K562 (cell line): ENCODE measurements around the gene EFNB3. TPM values are rescaled to one million over a fixed set of nuclear protein-coding genes. Genes with fewer than 3 reads are reported as not detected.

Experiments used
- ATAC-seq: fragments of 200-7000 bp; cut with Tn5 transposase; 3 replicates; pipeline ENCODE4 v1.9.1; 2020; ENCODE audit warnings: moderate library complexity
- BruUV-seq: library from RNA; stranded (reverse); fragments of 400-500 nt; replicated peaks from 2 replicates; lab custom pipeline; 2021; lab: Mats Ljungman, UMichigan
- CTCF ChIA-PET: fragments of 300-600 bp; formaldehyde crosslinking; extraction: SDS; loops from one replicate; lab custom pipeline; 2021; ENCODE audit warnings: low intra/inter-chr PET ratio; lab: Yijun Ruan, JAX
- POLR2A ChIA-PET: fragments of 300-600, 350-650 bp; sonication (Branson Sonifier 250); formaldehyde crosslinking; extraction: SDS; loops from one replicate; lab custom pipeline; 2021; ENCODE audit warnings: antibody characterized with exemption, inconsistent platforms; lab: Yijun Ruan, JAX
- DNase-seq, 4 experiments: peaks; one replicate each; pipeline versions ENCODE4 v3.0.0 to v3.0.0-alpha.2; 2011 to 2018; ENCODE audit warnings: low spot score in 3 of 4, mixed read lengths in 3 of 4; ENCODE audit errors: extremely low read depth in 1 of 4
- FAIRE-seq: peaks from 2 replicates; lab custom pipeline; 2011; peaks lifted over from hg19 to GRCh38; lab: Jason Lieb, UNC
- H2AFZ ChIP-seq: 2 replicates; pipeline ENCODE4 v1.6.0; 2011; ENCODE audit warnings: low read depth, low read length, control low read depth, inconsistent platforms
- H3K27ac ChIP-seq: fragments of 200-600 bp; 3 replicates; pipeline ENCODE4 v1.8.0; 2011; ENCODE audit warnings: low read depth, mild to moderate bottlenecking, control low read depth, inconsistent platforms, low read length, moderate library complexity, mixed read lengths; ENCODE audit errors: extremely low read depth
- H3K27me3 ChIP-seq, 2 experiments: fragments of 300-600 bp in 1 of 2; 2 replicates in 1 of 2; 3 replicates in 1 of 2; pipeline versions ENCODE4 v1.6.0 to v1.8.0; 2011; ENCODE audit warnings: inconsistent platforms in 2 of 2, low read length in 2 of 2, mild to moderate bottlenecking in 1 of 2, mixed read lengths in 1 of 2, moderate library complexity in 1 of 2; ENCODE audit not compliant: control insufficient read depth in 2 of 2, insufficient read depth in 2 of 2
- H3K36me3 ChIP-seq: fragments of 300-600 bp; 3 replicates; pipeline ENCODE4 v1.8.0; 2011; ENCODE audit warnings: mild to moderate bottlenecking, low read length, inconsistent platforms; ENCODE audit not compliant: control insufficient read depth, insufficient read depth
- H3K4me1 ChIP-seq, 2 experiments: fragments of 200-600 bp in 1 of 2; replicated peaks in 1 of 2; 2 replicates in 1 of 2; 3 replicates in 1 of 2; pipeline versions ENCODE4 v1.5.1 to v1.8.0; 2011; ENCODE audit warnings: inconsistent platforms in 2 of 2, low read length in 2 of 2, mild to moderate bottlenecking in 1 of 2, mixed read lengths in 1 of 2, moderate library complexity in 1 of 2; ENCODE audit not compliant: control insufficient read depth in 2 of 2, insufficient read depth in 2 of 2
- H3K4me2 ChIP-seq: 2 replicates; pipeline ENCODE4 v1.6.1; 2011; ENCODE audit warnings: low read length, control low read depth, inconsistent platforms, mixed read lengths; ENCODE audit not compliant: insufficient read depth
- H3K4me3 ChIP-seq: fragments of 200-600 bp; sonication (generic), shearing (Covaris generic); 2 replicates; pipeline ENCODE4 v1.5.1; 2016; ENCODE audit warnings: control low read depth, inconsistent platforms
- H3K79me2 ChIP-seq: fragments of 200-600 bp; 3 replicates; pipeline ENCODE4 v1.8.0; 2011; ENCODE audit warnings: low read length, inconsistent platforms; ENCODE audit not compliant: control insufficient read depth, insufficient read depth
- H3K9ac ChIP-seq, 2 experiments: 2 replicates each; pipeline versions ENCODE4 v1.6.0 to v1.6.1; 2011; ENCODE audit warnings: low read depth in 2 of 2, low read length in 2 of 2, control low read depth in 1 of 2, inconsistent platforms in 1 of 2, mild to moderate bottlenecking in 1 of 2, mixed read lengths in 1 of 2; ENCODE audit not compliant: insufficient read depth in 1 of 2
- H3K9me1 ChIP-seq: one replicate; pipeline ENCODE4 v1.6.0; 2011; ENCODE audit warnings: inconsistent platforms, mild to moderate bottlenecking, low read length, moderate library complexity; ENCODE audit not compliant: control insufficient read depth, insufficient read depth
- H3K9me3 ChIP-seq: replicated peaks from 2 replicates; pipeline ENCODE4 v1.5.1; 2011; ENCODE audit warnings: low read depth, low read length, inconsistent platforms; ENCODE audit not compliant: control insufficient read depth, insufficient read depth
- H4K20me1 ChIP-seq: replicated peaks from 2 replicates; pipeline ENCODE4 v1.6.1; 2011; ENCODE audit warnings: low read length, inconsistent platforms, mixed read lengths; ENCODE audit not compliant: control insufficient read depth, insufficient read depth
- BRF2 ChIP-seq: IDR thresholded peaks from 3 replicates; pipeline ENCODE4 v1.6.1; 2011; ENCODE audit warnings: borderline replicate concordance, mild to moderate bottlenecking; ENCODE audit not compliant: insufficient read length, insufficient read depth
- E2F1 ChIP-seq: sonication (generic); formaldehyde crosslinking; IDR thresholded peaks from 2 replicates; pipeline ENCODE4 v1.8.1; 2023; ENCODE audit warnings: mild to moderate bottlenecking, missing genetic modification reagents, moderate library complexity
- ETV6 ChIP-seq, 3 experiments: fragments of 150-350 bp in 1 of 3; sonication (generic) in 1 of 3; formaldehyde crosslinking in 1 of 3; IDR thresholded peaks; 2 replicates each; pipeline versions ENCODE4 v1.6.1 to v1.8.0; 2014 to 2022; ENCODE audit warnings: borderline replicate concordance in 2 of 3, low read depth in 2 of 3, antibody characterized with exemption in 1 of 3, low read length in 1 of 3, mild to moderate bottlenecking in 1 of 3, missing genetic modification reagents in 1 of 3
- FOXK2 ChIP-seq, 2 experiments: fragments of 450-650 bp; IDR thresholded peaks in 1 of 2; conservative IDR thresholded peaks in 1 of 2; 2 replicates each; pipeline ENCODE4 v1.6.1; 2016; ENCODE audit warnings: low read depth in 2 of 2, mild to moderate bottlenecking in 1 of 2
- POLR2B ChIP-seq: fragments of 450-650 bp; IDR thresholded peaks from 2 replicates; pipeline ENCODE4 v1.6.1; 2018; ENCODE audit warnings: low read depth; ENCODE audit not compliant: partially characterized antibody
- RAD21 ChIP-seq, 2 experiments: fragments of 250-450 bp in 1 of 2; fragments of 450-650 bp in 1 of 2; sonication (Bioruptor Pico) in 1 of 2; formaldehyde crosslinking in 1 of 2; IDR thresholded peaks in 1 of 2; conservative IDR thresholded peaks in 1 of 2; 2 replicates each; pipeline versions ENCODE4 v1.4.0 to v1.8.0; 2020 to 2022; ENCODE audit warnings: mild to moderate bottlenecking in 2 of 2, moderate library complexity in 1 of 2
- RUNX1 ChIP-seq: sonication (generic); IDR thresholded peaks from 2 replicates; pipeline ENCODE4 v1.6.1; 2016; ENCODE audit warnings: antibody characterized with exemption, low read depth
- ZNF449 ChIP-seq: fragments of 250-450 bp; sonication (Bioruptor Pico); IDR thresholded peaks from 2 replicates; pipeline ENCODE4 v1.8.0; 2022; ENCODE audit warnings: moderate library complexity, mild to moderate bottlenecking, inconsistent platforms
- ZNF740 ChIP-seq, 3 experiments: fragments of 200-800 bp in 1 of 3; sonication (Bioruptor generic) in 1 of 3; sonication (generic) in 1 of 3; formaldehyde crosslinking in 1 of 3; IDR thresholded peaks; 2 replicates each; pipeline versions ENCODE4 v1.6.1 to v1.8.0; 2016 to 2022; ENCODE audit warnings: mild to moderate bottlenecking in 2 of 3, missing compliant biosample characterization in 2 of 3, missing genetic modification characterization in 2 of 3, missing genetic modification reagents in 1 of 3
- ZZZ3 ChIP-seq: fragments of 450-650 bp; IDR thresholded peaks from 2 replicates; pipeline ENCODE4 v1.6.1; 2016; ENCODE audit warnings: antibody characterized with exemption, mild to moderate bottlenecking, moderate library complexity
- WGBS: fragments of 100-300 bp; shearing (Covaris generic); methylation state at CpG from one replicate; pipeline ENCODE4 v1.1.6; 2016; ENCODE audit warnings: low coverage, mixed read lengths; ENCODE audit not compliant: insufficient coverage; ENCODE audit errors: missing lambda C conversion rate; 5-methylcytosine and 5-hydroxymethylcytosine counted together
- in situ Hi-C: fragments of 300-500 bp; cut with MboI; formaldehyde crosslinking; loops from 4 replicates; pipeline ENCODE4 v1.15.0; 2018; ENCODE audit warnings: inconsistent platforms, mixed read lengths
- intact Hi-C: fragments of 100-400 bp; cut with micrococcal nuclease; formaldehyde crosslinking; loops from 2 replicates; pipeline ENCODE4 v1.14.2; 2022
- polyA plus RNA-seq, 8 experiments: library from polyadenylated mRNA; depleted of rRNA in 4 of 8; stranded (reverse) in 5 of 8; unstranded in 3 of 8; fragments of >200 nt; fragmentation: Nextera tagmentation in 2 of 8; fragmentation: Illumina TruSeq in 1 of 8; extraction: Ambion mirVana in 2 of 8; extraction: Trizol in 1 of 8; gene quantifications; 2 replicates each; pipeline versions ENCODE4 v1.2.1 to v1.2.3, GENCODE V29; 2011 to 2014; ENCODE audit warnings: inconsistent platforms in 1 of 8, missing spikeins in 1 of 8
- total RNA-seq, 7 experiments: library from RNA; depleted of rRNA in 6 of 7; stranded (reverse); fragments of >200 nt in 6 of 7; fragmentation: Illumina TruSeq in 2 of 7; extraction: Trizol in 2 of 7; gene quantifications; 2 replicates each; pipeline versions ENCODE4 v1.2.1 to v1.2.3, GENCODE V29; 2011 to 2021; ENCODE audit warnings: low replicate concordance in 1 of 7

The EFNB3 gene
- total and polyA plus RNA-seq, 9 of the 15 experiments (the other 6 are each of a cell fraction or from before 2014, with no cell fraction given): not detected

- no peaks in the 10 kb centered on the region for H3K9me1 ChIP-seq
- peaks cover 25 to 36% of the 10 kb centered on the region in 2 experiments; a peak in 4 of 5 replicates for H3K27me3 ChIP-seq
- WGBS: 0% methylated on average over 2 of the region's 2 CpGs
- no peak for FAIRE-seq
- no peak overlapping the region for H3K4me3 ChIP-seq
- no TSS peak for BruUV-seq
- POLR2A ChIA-PET: no interaction called here
- CTCF ChIA-PET: no interaction called here
- no peak for DNase-seq
- no peak for ATAC-seq
- H3K4me2 ChIP-seq: no peak overlapping the region
- peaks cover 2 to 18% of the 10 kb centered on the region in 2 experiments; a peak in 3 of 5 replicates for H3K4me1 ChIP-seq
- H3K79me2 ChIP-seq: no peaks in the 10 kb centered on the region
- H3K9me3 ChIP-seq: no peaks in the 10 kb centered on the region
- H3K36me3 ChIP-seq: no peaks in the 10 kb centered on the region
- H3K27ac ChIP-seq: no peak overlapping the region
- intact Hi-C loops (no loop called here), in situ Hi-C loops (no loop called here)
- no peak overlapping the region; the same call in 1 of the 2 replicates for H2AFZ ChIP-seq
- H4K20me1 ChIP-seq: no peaks in the 10 kb centered on the region
- no peak overlapping the region for H3K9ac ChIP-seq
- TF ChIP-seq E2F1 (CRISPR knock-in tag) (no peak), RUNX1 (no peak), FOXK2 (conservative IDR thresholded peaks at IDR 0.05 in 1 of 2, IDR thresholded peaks at IDR 0.05 in 1 of 2; ENCODE audit: low read depth in 2 of 2) (no peak), ZNF449 (CRISPR knock-in tag) (no peak), POLR2B (no peak), ETV6 (IDR thresholded peaks at IDR 0.05; ENCODE audit: borderline replicate concordance in 1 of 2, low read depth in 2 of 2, low read length in 1 of 2) (no peak), ETV6 (CRISPR knock-in tag; IDR thresholded peaks at IDR 0.05; ENCODE audit: borderline replicate concordance) (no peak), ZZZ3 (no peak), BRF2 (no peak), ZNF740 (CRISPR knock-in tag; IDR thresholded peaks at IDR 0.05) (no peak), ZNF740 (tag; IDR thresholded peaks at IDR 0.05) (no peak), RAD21 (CRISPR knock-in tag; conservative IDR thresholded peaks at IDR 0.05 in 1 of 2, IDR thresholded peaks at IDR 0.05 in 1 of 2) (no peak)
These were observed 16.6 kb downstream of the EFNB3 start for GRCh38 chr17:7721612-7722011.
